Right lobe of liver (tissue), 6 donors: ENCODE measurements around the gene CAP1. TPM values are rescaled to one million over a fixed set of nuclear protein-coding genes. Genes with fewer than 3 reads are reported as not detected.
A peak's percentile ranks its signal among the peaks of the same experiment; 100 is the strongest.

Experiments used
- ATAC-seq, 4 donors: fragments of 200-7000 bp; cut with Tn5 transposase; one replicate each; pipeline ENCODE4 v1.9.1; 2020; ENCODE audit warnings: mild to moderate bottlenecking in 4 of 4, moderate library complexity in 4 of 4
- DNase-seq, 3 donors: peaks; one replicate each; pipeline ENCODE4 v3.0.0-alpha.2; 2020
- H3K27ac ChIP-seq, 3 donors: fragments of 200-600 bp; one replicate each; pipeline ENCODE4 v1.8.0; 2022
- H3K27me3 ChIP-seq, 2 donors: fragments of 200-600 bp; one replicate each; pipeline ENCODE4 v1.8.0; 2022
- H3K36me3 ChIP-seq, 4 donors: fragments of 200-600 bp; sonication (generic) in 1 of 4; one replicate each; pipeline versions ENCODE4 v1.5.1 to v1.8.0; 2017 to 2022; ENCODE audit warnings: control low read depth in 1 of 4
- H3K4me1 ChIP-seq, 4 donors: fragments of 200-600 bp; sonication (generic) in 1 of 4; one replicate each; pipeline versions ENCODE4 v1.5.1 to v1.8.0; 2017 to 2022; ENCODE audit warnings: control low read depth in 1 of 4
- H3K4me3 ChIP-seq, 3 donors: fragments of 200-600 bp; one replicate each; pipeline ENCODE4 v1.8.0; 2022
- H3K9me3 ChIP-seq, 4 donors: fragments of 200-600 bp; sonication (generic) in 1 of 4; one replicate each; pipeline versions ENCODE4 v1.5.1 to v1.8.0; 2017 to 2022; ENCODE audit warnings: control low read depth in 1 of 4
- CTCF ChIP-seq, 4 donors: fragments of 200-600 bp in 3 of 4; fragments of 450-650 bp in 1 of 4; IDR thresholded peaks; one replicate each; pipeline versions ENCODE4 v1.5.1 to v1.8.0; 2016 to 2022; ENCODE audit warnings: antibody characterized with exemption in 4 of 4, mild to moderate bottlenecking in 2 of 4
- POLR2A ChIP-seq: fragments of 450-650 bp; IDR thresholded peaks from one replicate; pipeline ENCODE4 v1.6.1; 2017; ENCODE audit warnings: antibody characterized with exemption, mild to moderate bottlenecking
- WGBS: methylation state at CpG from one replicate; pipeline ENCODE4 v1.1.6; 2018; ENCODE audit warnings: low coverage, low lambda C conversion rate; ENCODE audit not compliant: insufficient coverage; ENCODE audit errors: missing lambda C conversion rate; 5-methylcytosine and 5-hydroxymethylcytosine counted together
- intact Hi-C, 2 donors: fragments of 100-400 bp; cut with DNase I; formaldehyde crosslinking; loops; one replicate each; pipeline versions ENCODE4 v1.11.2 to v1.14.1; 2022
- total RNA-seq, 6 experiments: library from RNA; depleted of rRNA in 2 of 6; stranded (reverse); fragments of >200 nt in 2 of 6; fragmentation: NEBNext Ultra II Directional in 3 of 6; extraction: Animal tissue kit (Norgen Biotek cat#: 25700) in 3 of 6; gene quantifications; one replicate each; pipeline versions ENCODE4 v1.1.0 to v1.2.4, GENCODE V29; 2016 to 2023
- donor health status: DM: no; HTN: yes; CAD: no.
- donor health status: DM: no; HTN: no; CAD: no.
- donor health status: DM: no; HTN: no; CAD: no.
- donor health status: DM: no; HTN: yes; CAD: no.
- donor health status: DM: no; HTN: yes; CAD: no.

The CAP1 gene
- total RNA-seq, 6 experiments from 2014 or later = 93.1 to 152 (median 128) TPM

GRCh38 chr1:40042341-40042740 is 1.8 kb downstream of the CAP1 start:
- DNase-seq = no peak
- no peaks in the 10 kb centered on the region for H3K27me3 ChIP-seq
- peak overlapping the region in 1 of 3 donors; percentile 96 for H3K4me3 ChIP-seq
- intact Hi-C loops = no loop called here
- H3K36me3 ChIP-seq = no peaks in the 10 kb centered on the region
- H3K27ac ChIP-seq = no peak overlapping the region
- H3K4me1 ChIP-seq = peaks cover 0 to 24% (median 5%) of the 10 kb centered on the region in 4 donors
- no peak for ATAC-seq
- TF ChIP-seq CTCF (IDR thresholded peaks at IDR 0.05) = no peak
- no peak for TF ChIP-seq POLR2A
- no peaks in the 10 kb centered on the region for H3K9me3 ChIP-seq
- 68% methylated on average over 4 of the region's 4 CpGs for WGBS

- H3K9me3 ChIP-seq = no peaks in the 10 kb centered on the region
- no peak overlapping the region for H3K27ac ChIP-seq
- no peak for DNase-seq
- no peaks in the 10 kb centered on the region for H3K36me3 ChIP-seq
- peaks cover 0 to 16% (median 5%) of the 10 kb centered on the region in 4 donors for H3K4me1 ChIP-seq
- no peak for ATAC-seq
- intact Hi-C loops = no loop called here
- WGBS = 51% methylated on average over 3 of the region's 3 CpGs
- H3K27me3 ChIP-seq = no peaks in the 10 kb centered on the region
- TF ChIP-seq POLR2A = no peak
- TF ChIP-seq CTCF (IDR thresholded peaks at IDR 0.05) = no peak
- no peak overlapping the region for H3K4me3 ChIP-seq
Measured at GRCh38 chr1:40044110-40044509, 3.6 kb downstream of the CAP1 start.

GRCh38 chr1:40045182-40045581 is 4.7 kb downstream of the CAP1 start:
- H3K4me1 ChIP-seq = peaks cover 0 to 17% (median 5%) of the 10 kb centered on the region in 4 donors

GRCh38 chr1:40045766-40046165 is 5.2 kb downstream of the CAP1 start:
- no peak for DNase-seq

More at GRCh38 chr1:40045182-40045581, 4.7 kb downstream of the CAP1 start:
- H3K9me3 ChIP-seq = no peaks in the 10 kb centered on the region
- DNase-seq = no peak
- H3K27ac ChIP-seq = no peak overlapping the region
- ATAC-seq = no peak
- H3K4me3 ChIP-seq = no peak overlapping the region
- H3K36me3 ChIP-seq = no peaks in the 10 kb centered on the region
- no peaks in the 10 kb centered on the region for H3K27me3 ChIP-seq
- no peak for TF ChIP-seq CTCF (IDR thresholded peaks at IDR 0.05)
- intact Hi-C loops = no loop called here
- WGBS = 84% methylated on average over 4 of the region's 4 CpGs

More at GRCh38 chr1:40045766-40046165, 5.2 kb downstream of the CAP1 start:
- WGBS = 97% methylated on average over 3 of the region's 3 CpGs
- ATAC-seq = no peak
- H3K36me3 ChIP-seq = no peaks in the 10 kb centered on the region
- H3K4me1 ChIP-seq = peaks cover 0 to 19% (median 5%) of the 10 kb centered on the region in 4 donors
- no peak overlapping the region for H3K4me3 ChIP-seq
- TF ChIP-seq POLR2A = no peak
- no peak for TF ChIP-seq CTCF (IDR thresholded peaks at IDR 0.05)
- intact Hi-C loops = no loop called here
- H3K9me3 ChIP-seq = no peaks in the 10 kb centered on the region
- no peaks in the 10 kb centered on the region for H3K27me3 ChIP-seq
- H3K27ac ChIP-seq = no peak overlapping the region
